Fibroblast of pulmonary artery (primary cell): ENCODE measurements around the gene ZNF385A.

ENCODE experiments used
- DNase-seq: peaks from one replicate; pipeline ENCODE4 v3.0.0-alpha.2; 2010; ENCODE audit warnings: low read depth
- H3K4me3 ChIP-seq: replicated peaks from 2 replicates; pipeline ENCODE4 v1.5.1; 2011; ENCODE audit warnings: low read depth, mild to moderate bottlenecking, control low read depth, low read length, moderate library complexity
- CTCF ChIP-seq: IDR thresholded peaks from 2 replicates; pipeline ENCODE4 v1.5.1; 2011; ENCODE audit warnings: mild to moderate bottlenecking, control low read depth, low read length, inconsistent platforms; ENCODE audit errors: missing control alignments

The ZNF385A gene

GRCh38 chr12:54349036-54349435 is 35.5 kb downstream of the ZNF385A start:
- DNase-seq = no peak
- no peak overlapping the region for H3K4me3 ChIP-seq
- no peak for TF ChIP-seq CTCF

DNA sequence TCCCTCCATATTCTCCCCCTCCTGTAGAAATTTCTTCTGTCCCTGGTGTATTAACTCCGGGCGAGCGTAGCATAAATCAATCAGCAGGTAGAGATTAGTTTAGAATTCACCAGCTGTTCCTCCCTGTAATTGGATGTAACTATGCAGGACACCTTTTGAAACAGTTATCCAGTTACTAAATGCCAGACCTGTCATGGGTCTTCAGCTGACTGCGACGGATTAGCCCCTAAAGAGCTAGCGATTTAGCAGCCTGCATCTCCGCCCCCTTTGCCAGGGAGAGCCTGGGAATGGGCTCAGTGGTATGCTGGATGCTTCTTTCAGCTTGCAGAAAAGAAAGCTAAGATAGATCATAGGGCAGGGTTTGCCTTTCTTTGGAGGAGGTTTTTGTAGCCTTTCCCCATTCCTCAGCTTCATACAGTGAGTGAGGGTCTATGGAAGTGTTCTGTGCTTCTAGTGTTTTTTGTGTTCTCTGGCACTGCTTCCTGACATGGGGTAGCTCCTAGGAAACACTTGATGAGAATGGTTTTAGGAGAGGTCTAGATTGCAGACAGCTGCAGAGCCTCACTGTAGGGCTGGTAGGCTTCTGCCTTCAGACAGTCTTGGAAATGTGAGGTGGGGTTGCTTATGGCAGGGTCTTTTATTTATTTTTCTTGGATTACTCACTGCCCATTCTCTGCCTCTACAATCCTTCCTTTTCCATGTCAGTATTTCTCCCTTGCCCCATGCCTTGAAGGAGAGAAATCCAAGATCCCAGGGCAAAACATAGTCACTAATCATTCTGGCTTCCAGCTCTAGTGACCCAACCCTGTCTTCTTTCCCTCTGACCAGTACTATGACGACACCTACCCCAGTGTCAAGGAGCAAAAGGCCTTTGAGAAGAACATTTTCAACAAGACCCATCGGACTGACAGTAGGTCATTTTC is 42.9 kb downstream of the ZNF385A start:
- TF ChIP-seq CTCF = no peak
- H3K4me3 ChIP-seq = no peak overlapping the region
- no peak for DNase-seq

DNA sequence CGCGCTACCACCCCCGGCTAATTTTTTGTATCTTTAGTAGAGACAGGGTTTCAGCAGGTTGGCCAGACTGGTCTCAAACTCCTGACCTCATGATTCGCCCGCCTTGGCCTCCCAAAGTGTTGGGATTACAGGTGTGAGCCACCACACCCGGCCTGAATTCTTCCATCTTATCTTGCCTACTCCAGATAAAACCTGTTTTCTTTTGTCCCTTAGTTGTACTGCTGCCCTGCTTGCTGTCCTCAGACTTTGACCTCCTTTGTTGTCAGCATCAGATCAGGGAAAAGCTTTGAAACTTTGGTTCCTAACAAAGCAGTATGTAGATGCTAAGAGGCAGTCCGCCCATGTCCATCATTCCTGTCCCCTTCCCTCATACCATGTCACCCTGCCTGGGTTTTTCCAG is 43.7 kb downstream of the ZNF385A start:
- no peak for DNase-seq
- no peak for TF ChIP-seq CTCF
- H3K4me3 ChIP-seq = no peak overlapping the region

DNA sequence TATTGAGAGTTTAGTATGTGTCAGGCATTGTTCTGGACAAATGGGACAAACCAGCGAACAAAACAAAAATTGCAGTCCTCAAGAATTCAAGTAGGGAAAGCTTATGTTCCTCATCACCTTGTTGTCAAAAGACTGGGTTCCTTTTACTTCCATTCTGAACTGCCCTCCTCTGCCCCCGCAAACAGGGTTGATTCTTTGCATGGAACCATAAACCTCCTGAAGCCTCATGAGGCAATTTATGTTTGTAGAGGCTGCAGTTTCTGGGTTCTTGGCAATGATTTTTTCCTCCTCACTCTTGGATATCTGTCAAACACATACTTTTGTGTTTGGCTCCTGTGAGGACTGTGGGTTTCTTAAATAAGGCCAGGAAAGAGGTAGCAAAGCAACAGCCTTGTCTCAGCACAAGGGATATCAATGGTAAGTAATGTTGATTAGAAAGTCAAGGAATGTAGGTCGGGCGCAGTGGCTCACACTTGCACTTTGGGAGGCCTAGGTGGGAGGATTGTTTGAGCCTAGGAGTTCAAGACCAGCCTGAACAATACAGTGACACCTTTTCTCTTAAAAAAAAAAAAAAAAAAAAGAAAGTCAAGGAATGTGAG is 45.7 kb downstream of the ZNF385A start:
- H3K4me3 ChIP-seq = no peak overlapping the region
- TF ChIP-seq CTCF = no peak
- DNase-seq = peak; percentile 62

DNA sequence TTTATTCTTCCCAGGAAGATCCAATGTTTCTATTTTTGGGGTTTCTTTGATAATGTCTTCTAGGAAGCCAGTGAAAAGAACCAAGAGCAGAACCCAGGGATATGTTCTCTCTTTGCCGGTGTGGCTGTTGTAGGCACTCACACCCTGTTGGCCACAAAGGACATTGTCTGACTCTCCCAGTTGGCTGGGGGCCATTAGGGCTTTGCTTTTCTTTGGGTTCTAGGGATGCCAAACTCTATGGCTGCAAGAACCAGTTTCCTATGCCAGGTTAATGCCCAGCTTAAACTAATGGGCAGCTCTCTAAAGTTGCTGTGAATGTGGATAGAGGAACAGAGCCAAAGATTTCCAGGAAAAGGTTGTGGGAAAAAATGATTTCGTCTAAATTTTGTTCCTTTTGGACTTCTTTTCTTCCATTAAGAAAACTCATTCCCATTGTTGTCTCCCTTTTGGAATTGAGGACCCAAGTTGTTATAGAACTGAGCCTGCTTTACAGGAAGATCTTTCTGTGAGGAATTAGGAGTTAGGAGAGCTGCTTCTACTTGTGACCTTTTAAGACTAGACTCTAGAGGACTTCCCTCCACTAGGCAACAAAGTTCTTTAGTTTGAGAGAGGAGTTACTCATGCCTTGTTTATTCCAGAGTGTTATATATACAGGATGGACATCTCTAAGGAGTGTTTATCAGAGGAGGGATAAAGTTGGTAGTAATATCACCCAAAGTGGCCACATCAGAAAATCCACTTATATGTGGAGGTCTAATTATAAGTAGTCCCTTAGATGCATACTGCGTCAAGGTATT is 46.5 kb downstream of the ZNF385A start:
- TF ChIP-seq CTCF = no peak
- DNase-seq = no peak
- H3K4me3 ChIP-seq = no peak overlapping the region

- no peak for TF ChIP-seq CTCF
- no peak overlapping the region for H3K4me3 ChIP-seq
- no peak for DNase-seq
Measured at GRCh38 chr12:54337280-54337842, 47.2 kb downstream of the ZNF385A start.
